ENCODE results near the gene TFB1M.

The TFB1M gene

GRCh38 chr6:155319902-155320301 lies 5.6 kb upstream of the TFB1M start:
- no peak for ATAC-seq
- TF ChIP-seq BACH2 (CRISPR knock-in tag; IDR thresholded peaks at IDR 0.05; ENCODE audit: borderline replicate concordance) (no peak), ZNF565 (CRISPR knock-in tag; conservative IDR thresholded peaks at IDR 0.05; ENCODE audit: low read depth) (no peak), PPARA (CRISPR knock-in tag; IDR thresholded peaks at IDR 0.05; ENCODE audit: borderline replicate concordance) (no peak), ISL1 (CRISPR knock-in tag; IDR thresholded peaks at IDR 0.05) (no peak), ZC3H10 (CRISPR knock-in tag; IDR thresholded peaks at IDR 0.05) (no peak), CSDC2 (CRISPR knock-in tag; IDR thresholded peaks at IDR 0.05) (no peak), ZFP30 (CRISPR knock-in tag; IDR thresholded peaks at IDR 0.05) (no peak), TCF4 (CRISPR knock-in tag; IDR thresholded peaks at IDR 0.05; ENCODE audit: borderline replicate concordance) (no peak), RARB (CRISPR knock-in tag; IDR thresholded peaks at IDR 0.05) (no peak), ZFP3 (CRISPR knock-in tag; IDR thresholded peaks at IDR 0.05) (no peak)
- TF ChIP-seq, protein P1, sequence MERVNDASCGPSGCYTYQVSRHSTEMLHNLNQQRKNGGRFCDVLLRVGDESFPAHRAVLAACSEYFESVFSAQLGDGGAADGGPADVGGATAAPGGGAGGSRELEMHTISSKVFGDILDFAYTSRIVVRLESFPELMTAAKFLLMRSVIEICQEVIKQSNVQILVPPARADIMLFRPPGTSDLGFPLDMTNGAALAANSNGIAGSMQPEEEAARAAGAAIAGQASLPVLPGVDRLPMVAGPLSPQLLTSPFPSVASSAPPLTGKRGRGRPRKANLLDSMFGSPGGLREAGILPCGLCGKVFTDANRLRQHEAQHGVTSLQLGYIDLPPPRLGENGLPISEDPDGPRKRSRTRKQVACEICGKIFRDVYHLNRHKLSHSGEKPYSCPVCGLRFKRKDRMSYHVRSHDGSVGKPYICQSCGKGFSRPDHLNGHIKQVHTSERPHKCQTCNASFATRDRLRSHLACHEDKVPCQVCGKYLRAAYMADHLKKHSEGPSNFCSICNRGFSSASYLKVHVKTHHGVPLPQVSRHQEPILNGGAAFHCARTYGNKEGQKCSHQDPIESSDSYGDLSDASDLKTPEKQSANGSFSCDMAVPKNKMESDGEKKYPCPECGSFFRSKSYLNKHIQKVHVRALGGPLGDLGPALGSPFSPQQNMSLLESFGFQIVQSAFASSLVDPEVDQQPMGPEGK (CRISPR knock-in tag; IDR thresholded peaks at IDR 0.05; ENCODE audit: borderline replicate concordance): no peak

DNA sequence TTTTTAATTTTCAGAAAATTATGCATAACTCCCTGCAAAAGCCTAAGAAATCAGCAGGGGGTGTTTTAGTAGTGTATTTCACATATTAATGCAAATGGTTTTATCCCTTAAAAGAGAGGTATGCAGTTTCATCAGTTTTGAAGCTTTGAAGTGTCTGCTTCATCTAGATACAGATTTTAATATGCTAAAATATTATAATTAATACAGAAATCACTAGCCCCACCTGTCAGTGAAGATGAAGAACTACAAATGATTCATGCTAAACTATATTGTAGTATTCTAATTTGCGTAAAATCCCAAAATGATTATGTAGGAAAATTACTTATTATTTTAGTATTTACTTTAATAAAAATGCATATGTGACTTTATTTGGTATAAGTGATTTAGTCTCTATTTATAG lies 2.9 kb upstream of the TFB1M start:
- ATAC-seq: no peak

DNA sequence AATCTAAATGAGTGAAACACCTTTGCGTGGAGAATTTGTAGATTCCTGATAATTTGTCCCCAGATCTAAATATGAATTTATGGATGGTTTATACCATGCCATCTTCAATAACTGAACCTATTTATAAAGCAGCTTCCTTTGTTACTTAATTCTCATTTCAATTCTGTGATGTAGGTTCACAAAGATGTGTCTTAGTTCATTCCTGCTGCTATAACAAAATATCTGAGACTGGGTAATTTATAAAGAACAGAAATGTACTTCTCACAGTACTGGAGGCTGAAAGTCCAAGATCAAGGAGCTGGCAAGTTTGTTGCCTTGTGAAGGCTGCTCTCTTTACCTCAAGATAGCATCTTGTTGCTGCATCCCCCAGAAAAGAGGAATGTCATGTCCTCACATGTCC lies 2.1 kb upstream of the TFB1M start:
- TF ChIP-seq ARNTL (CRISPR knock-in tag; IDR thresholded peaks at IDR 0.05; ENCODE audit: borderline replicate concordance, low read depth): no peak
- TF ChIP-seq OSR1 (CRISPR knock-in tag; IDR thresholded peaks at IDR 0.05): no peak
- TF ChIP-seq SNAI2 (CRISPR knock-in tag; IDR thresholded peaks at IDR 0.05): no peak
- TF ChIP-seq PPARA (CRISPR knock-in tag; IDR thresholded peaks at IDR 0.05; ENCODE audit: borderline replicate concordance): no peak
- no peak for TF ChIP-seq ZC3H10 (CRISPR knock-in tag; IDR thresholded peaks at IDR 0.05)
- TF ChIP-seq CSDC2 (CRISPR knock-in tag; IDR thresholded peaks at IDR 0.05): no peak
- TF ChIP-seq, protein P2, sequence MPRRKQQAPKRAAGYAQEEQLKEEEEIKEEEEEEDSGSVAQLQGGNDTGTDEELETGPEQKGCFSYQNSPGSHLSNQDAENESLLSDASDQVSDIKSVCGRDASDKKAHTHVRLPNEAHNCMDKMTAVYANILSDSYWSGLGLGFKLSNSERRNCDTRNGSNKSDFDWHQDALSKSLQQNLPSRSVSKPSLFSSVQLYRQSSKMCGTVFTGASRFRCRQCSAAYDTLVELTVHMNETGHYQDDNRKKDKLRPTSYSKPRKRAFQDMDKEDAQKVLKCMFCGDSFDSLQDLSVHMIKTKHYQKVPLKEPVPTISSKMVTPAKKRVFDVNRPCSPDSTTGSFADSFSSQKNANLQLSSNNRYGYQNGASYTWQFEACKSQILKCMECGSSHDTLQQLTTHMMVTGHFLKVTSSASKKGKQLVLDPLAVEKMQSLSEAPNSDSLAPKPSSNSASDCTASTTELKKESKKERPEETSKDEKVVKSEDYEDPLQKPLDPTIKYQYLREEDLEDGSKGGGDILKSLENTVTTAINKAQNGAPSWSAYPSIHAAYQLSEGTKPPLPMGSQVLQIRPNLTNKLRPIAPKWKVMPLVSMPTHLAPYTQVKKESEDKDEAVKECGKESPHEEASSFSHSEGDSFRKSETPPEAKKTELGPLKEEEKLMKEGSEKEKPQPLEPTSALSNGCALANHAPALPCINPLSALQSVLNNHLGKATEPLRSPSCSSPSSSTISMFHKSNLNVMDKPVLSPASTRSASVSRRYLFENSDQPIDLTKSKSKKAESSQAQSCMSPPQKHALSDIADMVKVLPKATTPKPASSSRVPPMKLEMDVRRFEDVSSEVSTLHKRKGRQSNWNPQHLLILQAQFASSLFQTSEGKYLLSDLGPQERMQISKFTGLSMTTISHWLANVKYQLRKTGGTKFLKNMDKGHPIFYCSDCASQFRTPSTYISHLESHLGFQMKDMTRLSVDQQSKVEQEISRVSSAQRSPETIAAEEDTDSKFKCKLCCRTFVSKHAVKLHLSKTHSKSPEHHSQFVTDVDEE (CRISPR knock-in tag; IDR thresholded peaks at IDR 0.05): no peak
- TF ChIP-seq, protein P3, sequence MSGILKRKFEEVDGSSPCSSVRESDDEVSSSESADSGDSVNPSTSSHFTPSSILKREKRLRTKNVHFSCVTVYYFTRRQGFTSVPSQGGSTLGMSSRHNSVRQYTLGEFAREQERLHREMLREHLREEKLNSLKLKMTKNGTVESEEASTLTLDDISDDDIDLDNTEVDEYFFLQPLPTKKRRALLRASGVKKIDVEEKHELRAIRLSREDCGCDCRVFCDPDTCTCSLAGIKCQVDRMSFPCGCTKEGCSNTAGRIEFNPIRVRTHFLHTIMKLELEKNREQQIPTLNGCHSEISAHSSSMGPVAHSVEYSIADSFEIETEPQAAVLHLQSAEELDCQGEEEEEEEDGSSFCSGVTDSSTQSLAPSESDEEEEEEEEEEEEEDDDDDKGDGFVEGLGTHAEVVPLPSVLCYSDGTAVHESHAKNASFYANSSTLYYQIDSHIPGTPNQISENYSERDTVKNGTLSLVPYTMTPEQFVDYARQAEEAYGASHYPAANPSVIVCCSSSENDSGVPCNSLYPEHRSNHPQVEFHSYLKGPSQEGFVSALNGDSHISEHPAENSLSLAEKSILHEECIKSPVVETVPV (CRISPR knock-in tag; IDR thresholded peaks at IDR 0.05): no peak
- no peak for TF ChIP-seq BACH2 (CRISPR knock-in tag; IDR thresholded peaks at IDR 0.05; ENCODE audit: borderline replicate concordance)
- no peak for TF ChIP-seq GLIS3 (CRISPR knock-in tag; IDR thresholded peaks at IDR 0.05)
- no peak for TF ChIP-seq ZNF565 (CRISPR knock-in tag; conservative IDR thresholded peaks at IDR 0.05; ENCODE audit: low read depth)
- no peak for TF ChIP-seq TCF4 (CRISPR knock-in tag; IDR thresholded peaks at IDR 0.05; ENCODE audit: borderline replicate concordance)
- no peak for TF ChIP-seq TOX (CRISPR knock-in tag; IDR thresholded peaks at IDR 0.05; ENCODE audit: borderline replicate concordance)
- TF ChIP-seq ISL1 (CRISPR knock-in tag; IDR thresholded peaks at IDR 0.05): no peak
- no peak for TF ChIP-seq ESRRG (CRISPR knock-in tag; IDR thresholded peaks at IDR 0.05)
- no peak for TF ChIP-seq ZFP30 (CRISPR knock-in tag; IDR thresholded peaks at IDR 0.05)
- no peak for TF ChIP-seq ZNF70 (CRISPR knock-in tag; IDR thresholded peaks at IDR 0.05)
- no peak for ATAC-seq

More for the DNA sequence above, 2.9 kb upstream of the TFB1M start:
- TF ChIP-seq, protein P1 (CRISPR knock-in tag; IDR thresholded peaks at IDR 0.05; ENCODE audit: borderline replicate concordance): no peak
- no peak for TF ChIP-seq ZFP30 (CRISPR knock-in tag; IDR thresholded peaks at IDR 0.05)
- no peak for TF ChIP-seq POU6F1 (CRISPR knock-in tag; IDR thresholded peaks at IDR 0.05; ENCODE audit: borderline replicate concordance, low read depth)
- TF ChIP-seq ARNTL (CRISPR knock-in tag; IDR thresholded peaks at IDR 0.05; ENCODE audit: borderline replicate concordance, low read depth): no peak
- TF ChIP-seq, protein P3 (CRISPR knock-in tag; IDR thresholded peaks at IDR 0.05): no peak
- no peak for TF ChIP-seq TOX (CRISPR knock-in tag; IDR thresholded peaks at IDR 0.05; ENCODE audit: borderline replicate concordance)
- no peak for TF ChIP-seq ISL1 (CRISPR knock-in tag; IDR thresholded peaks at IDR 0.05)
- TF ChIP-seq ZNF70 (CRISPR knock-in tag; IDR thresholded peaks at IDR 0.05): no peak
- TF ChIP-seq OSR1 (CRISPR knock-in tag; IDR thresholded peaks at IDR 0.05): no peak
- TF ChIP-seq ZFP3 (CRISPR knock-in tag; IDR thresholded peaks at IDR 0.05): no peak
- no peak for TF ChIP-seq TCF4 (CRISPR knock-in tag; IDR thresholded peaks at IDR 0.05; ENCODE audit: borderline replicate concordance)
- TF ChIP-seq ZNF565 (CRISPR knock-in tag; conservative IDR thresholded peaks at IDR 0.05; ENCODE audit: low read depth): no peak
- no peak for TF ChIP-seq ESRRG (CRISPR knock-in tag; IDR thresholded peaks at IDR 0.05)
- no peak for TF ChIP-seq SNAI2 (CRISPR knock-in tag; IDR thresholded peaks at IDR 0.05)
